ENCODE measurements around the gene CDK14. TPM values are rescaled to one million over a fixed set of nuclear protein-coding genes. Genes with fewer than 3 reads are reported as not detected.
"Not testable (repeated sequence)": the region's sequence is repeated elsewhere in the genome, so short reads cannot be mapped to it uniquely, and the experiment has no call there.

Gene CDK14
- total RNA-seq, 2 donors from 2014 or later, result 5.1 to 5.5 TPM

- intact Hi-C loops (cut with DNase I, micrococcal nuclease), result loop anchor here in 1 of 2 donors (10.0 kb wide), 1 partner anchor 170 kb away; no protein-coding TSS in a partner anchor
- DNase-seq (no peak), ATAC-seq (no peak)
Observed at GRCh38 chr7:90624225-90624911, 28.2 kb downstream of the CDK14 start.

DNA sequence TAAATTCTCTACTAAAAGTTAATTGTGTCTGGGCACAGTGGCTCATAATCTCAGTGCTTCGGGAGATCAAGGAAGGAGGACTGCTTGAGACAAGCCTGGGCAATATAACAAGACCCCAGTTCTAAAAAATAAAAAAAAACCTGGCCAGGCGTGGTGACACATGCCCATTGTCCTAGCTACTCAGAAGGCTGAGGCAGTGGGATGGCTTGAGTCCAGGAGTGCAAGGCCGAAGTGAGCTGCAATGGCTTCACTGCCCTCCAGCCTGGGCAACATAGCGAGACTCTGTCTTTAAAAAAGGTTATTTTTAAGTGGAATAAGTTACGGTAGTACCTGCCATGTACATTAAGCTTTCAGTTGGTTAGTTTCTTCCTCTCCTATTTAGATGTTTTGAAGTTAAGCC lies 28.9 kb downstream of the CDK14 start:
- intact Hi-C loops (cut with DNase I, micrococcal nuclease), result loop anchor here in 1 of 2 donors (10.0 kb wide), 1 partner anchor 170 kb away; no protein-coding TSS in a partner anchor
- no peak for DNase-seq

DNA sequence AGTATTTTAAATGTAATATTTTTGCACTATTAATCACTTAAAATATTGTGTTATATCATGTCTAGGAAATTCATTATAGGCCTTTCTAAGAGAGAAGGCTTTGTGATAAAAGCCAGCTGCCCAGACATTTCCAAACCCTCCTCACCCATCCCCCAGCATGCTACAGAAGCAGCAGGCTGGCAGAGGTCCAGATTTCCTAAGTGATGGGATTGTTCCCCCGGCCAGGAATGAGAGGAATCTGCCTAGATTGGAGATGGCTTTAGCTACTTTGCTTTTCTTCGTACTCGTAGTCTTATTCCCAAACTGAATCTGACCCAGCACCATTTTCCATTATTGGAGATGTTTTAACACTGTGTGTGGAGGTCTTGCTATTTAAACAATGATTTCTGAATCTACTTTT lies 29.4 kb downstream of the CDK14 start:
- no peak for ATAC-seq
- DNase-seq, result peak in 1 of 2 donors; percentile 10
- intact Hi-C loops (cut with DNase I, micrococcal nuclease), result loop anchor here in 1 of 2 donors (10.0 kb wide), 1 partner anchor 171 kb away; no protein-coding TSS in a partner anchor

More for the DNA sequence above, 28.9 kb downstream of the CDK14 start:
- ATAC-seq, result no peak

DNA sequence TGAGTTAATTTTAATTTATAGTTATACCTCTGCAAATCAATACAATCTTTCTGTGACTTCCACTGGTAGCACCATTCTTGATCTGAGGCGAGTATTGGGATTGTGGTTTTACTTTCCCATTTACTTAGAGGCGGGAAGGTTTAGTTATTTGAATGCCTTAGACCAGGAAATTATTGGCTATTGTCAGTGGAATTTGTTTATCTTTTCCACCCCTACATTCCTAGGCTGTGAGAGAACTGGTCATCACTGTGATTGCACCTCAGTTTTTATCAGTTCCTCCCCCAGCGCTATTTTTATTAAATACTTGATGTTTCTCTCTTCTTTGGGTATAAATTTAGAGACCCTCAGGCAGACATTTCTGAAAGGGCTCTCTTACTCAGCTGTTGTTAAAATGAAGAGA lies 29.9 kb downstream of the CDK14 start:
- no peak for ATAC-seq
- intact Hi-C loops (cut with DNase I, micrococcal nuclease), result loop anchor here in 1 of 2 donors (10.0 kb wide), 1 partner anchor 171 kb away; no protein-coding TSS in a partner anchor
- no peak for DNase-seq

DNA sequence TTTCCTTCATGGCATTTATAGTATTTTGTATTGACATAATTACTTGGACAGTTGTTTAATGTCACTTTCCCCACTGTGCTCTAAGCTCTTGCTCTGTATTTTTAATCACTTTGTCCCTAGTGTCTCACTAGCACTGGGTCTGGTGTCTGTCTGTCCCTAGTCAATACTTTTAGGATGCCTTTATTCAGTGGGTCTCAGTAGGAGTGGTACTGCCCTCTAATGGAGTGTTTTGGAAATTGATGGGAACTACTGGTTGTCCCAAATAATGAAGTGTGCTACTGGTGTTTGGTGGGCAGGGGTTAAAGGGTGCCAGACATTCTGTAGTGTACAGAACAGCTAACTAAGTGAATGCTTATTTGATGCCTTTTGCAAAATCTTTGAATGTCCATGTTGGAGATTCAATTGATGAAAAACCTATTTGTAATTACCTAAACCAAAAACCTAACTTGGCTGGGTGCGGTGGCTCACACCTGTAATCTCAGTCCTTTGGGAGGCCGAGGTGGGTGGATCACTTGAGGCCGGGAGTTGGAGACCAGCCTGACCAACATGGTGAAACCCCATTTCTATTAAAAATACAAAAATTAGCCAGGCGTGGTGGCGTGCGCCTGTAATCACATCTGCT lies 33.3 kb downstream of the CDK14 start:
- intact Hi-C loops (cut with DNase I, micrococcal nuclease), result loop anchor here in 1 of 2 donors (10.0 kb wide), 1 partner anchor 175 kb away; no protein-coding TSS in a partner anchor
- DNase-seq, result no peak
- no peak for ATAC-seq

DNA sequence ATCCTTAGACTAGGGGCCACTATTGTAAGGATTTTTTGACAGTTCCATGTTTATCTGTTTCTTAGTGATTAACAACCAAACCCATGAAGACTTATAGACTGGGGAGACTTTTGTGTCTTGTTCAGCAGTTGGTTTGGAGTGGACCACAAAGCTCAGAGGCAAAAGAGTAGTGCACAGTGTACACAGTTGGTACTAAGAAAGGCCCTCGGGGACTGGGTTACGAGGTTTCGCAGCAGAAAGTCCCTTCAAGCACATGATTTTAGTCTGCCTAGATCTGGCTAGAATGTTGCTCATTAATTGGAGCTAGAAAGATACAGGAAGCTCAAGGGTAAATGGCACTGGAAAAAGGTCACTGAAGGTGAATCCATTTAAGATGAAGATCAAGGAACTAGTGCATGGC lies 35.4 kb downstream of the CDK14 start:
- DNase-seq (no peak), ATAC-seq (no peak)

GRCh38 chr7:90639683-90640082 lies 43.6 kb downstream of the CDK14 start:
- ATAC-seq; intact Hi-C loops (cut with DNase I, micrococcal nuclease): not testable (repeated sequence)
- peak in 1 of 2 donors; percentile 29 for DNase-seq

More for the DNA sequence above, 35.4 kb downstream of the CDK14 start:
- intact Hi-C loops (cut with DNase I, micrococcal nuclease), result no loop called here

GRCh38 chr7:90642978-90643377 lies 46.9 kb downstream of the CDK14 start:
- no peak for DNase-seq
- no peak for ATAC-seq

GRCh38 chr7:90645784-90646183 lies 49.7 kb downstream of the CDK14 start:
- intact Hi-C loops (cut with DNase I, micrococcal nuclease), result no loop called here
- no peak for ATAC-seq
- no peak for DNase-seq

More at GRCh38 chr7:90642978-90643377, 46.9 kb downstream of the CDK14 start:
- intact Hi-C loops (cut with DNase I, micrococcal nuclease), result no loop called here

DNA sequence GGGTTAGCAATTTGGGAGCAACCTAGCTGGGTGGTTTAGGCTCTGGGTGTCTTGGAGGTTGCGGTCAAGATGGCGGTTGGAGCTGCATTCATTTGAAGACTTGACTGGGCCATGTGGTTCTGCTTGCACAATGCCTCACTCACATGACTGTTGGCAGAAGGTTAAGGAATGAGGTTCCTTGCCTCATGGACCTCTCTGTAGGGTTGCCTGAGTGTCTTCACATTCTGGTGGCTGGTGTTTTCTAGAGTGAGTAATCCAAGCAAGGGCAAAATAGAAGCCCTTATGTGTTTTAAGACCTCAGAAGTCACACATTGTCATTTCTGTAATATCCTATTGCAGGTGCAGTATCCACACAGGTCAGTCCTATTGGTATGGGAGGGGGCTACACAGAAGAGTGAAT lies 52.0 kb downstream of the CDK14 start:
- intact Hi-C loops (cut with DNase I, micrococcal nuclease), result no loop called here
- DNase-seq, result no peak
- ATAC-seq, result no peak

DNA sequence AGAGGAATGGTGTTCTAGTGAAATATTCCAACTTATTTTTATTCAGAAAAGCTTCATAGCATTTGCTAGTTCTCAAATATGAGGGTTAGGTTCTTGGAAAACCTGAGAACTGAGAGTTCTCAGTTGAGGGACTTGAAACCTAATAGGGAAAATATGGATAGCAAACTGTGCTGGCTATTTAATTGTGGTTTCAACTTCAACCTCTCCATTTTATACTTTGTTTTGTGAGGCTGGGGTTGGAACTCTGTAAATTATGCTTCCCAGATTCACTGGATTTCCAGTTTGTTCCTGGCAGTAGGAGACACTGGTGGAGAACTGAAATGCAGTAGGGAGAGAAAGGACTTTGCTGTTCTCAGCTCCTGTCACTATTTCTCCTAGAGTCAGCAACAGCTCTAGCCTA lies 52.7 kb downstream of the CDK14 start:
- intact Hi-C loops (cut with DNase I, micrococcal nuclease), result no loop called here
- ATAC-seq, result no peak
- no peak for DNase-seq

- intact Hi-C loops (cut with DNase I, micrococcal nuclease), result no loop called here
- no peak for DNase-seq
- no peak for ATAC-seq
Observed at GRCh38 chr7:90654718-90655427, 58.8 kb downstream of the CDK14 start.

- ATAC-seq, result no peak
- intact Hi-C loops (cut with DNase I, micrococcal nuclease), result no loop called here
- DNase-seq, result no peak
Observed at GRCh38 chr7:90655566-90655965, 59.4 kb downstream of the CDK14 start.

- ATAC-seq (no peak), DNase-seq (no peak)
- intact Hi-C loops (cut with DNase I, micrococcal nuclease), result no loop called here
Observed at GRCh38 chr7:90657481-90657880, 61.4 kb downstream of the CDK14 start.

DNA sequence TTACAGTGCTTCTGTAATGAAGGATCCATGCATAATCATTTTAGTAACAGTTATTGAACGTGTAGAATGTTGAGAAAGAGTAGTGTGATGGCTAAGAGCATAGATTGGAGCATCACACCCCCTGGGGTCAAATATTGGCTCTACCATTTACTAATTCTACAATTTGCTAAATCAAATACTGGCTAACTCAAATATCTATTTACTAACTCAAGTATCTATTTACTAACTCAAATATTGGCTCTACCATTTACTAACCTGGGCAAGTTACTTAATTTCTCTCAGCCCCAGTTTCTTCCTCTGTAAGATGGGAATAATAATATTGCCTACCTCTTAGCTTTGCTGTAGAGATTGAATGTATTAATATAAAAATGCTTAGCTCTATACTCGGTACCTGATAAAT lies 64.0 kb downstream of the CDK14 start:
- DNase-seq (no peak), ATAC-seq (no peak)
- intact Hi-C loops (cut with DNase I, micrococcal nuclease), result no loop called here

DNA sequence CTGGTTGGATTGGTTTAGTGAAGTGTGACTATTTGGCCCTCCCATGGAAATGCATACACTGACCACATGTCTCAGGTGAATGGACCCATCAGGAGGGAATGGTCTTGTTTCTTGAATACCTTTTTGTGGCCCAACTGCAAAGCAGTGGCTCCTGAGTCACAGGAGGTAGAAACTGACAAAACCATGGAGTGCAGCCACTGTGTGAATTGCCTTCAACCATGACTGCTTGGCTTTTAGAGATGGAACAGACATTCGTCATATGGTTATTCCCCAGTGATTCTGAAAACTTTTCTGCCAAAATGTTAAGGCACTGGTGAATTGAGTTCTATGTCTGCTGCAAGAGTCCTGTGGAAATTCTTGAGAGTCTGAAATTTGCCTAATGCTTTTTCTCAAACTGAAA lies 64.7 kb downstream of the CDK14 start:
- intact Hi-C loops (cut with DNase I, micrococcal nuclease), result no loop called here
- ATAC-seq (no peak), DNase-seq (no peak)

GRCh38 chr7:90661290-90662151 lies 65.4 kb downstream of the CDK14 start:
- ATAC-seq (no peak), DNase-seq (no peak)
- intact Hi-C loops (cut with DNase I, micrococcal nuclease), result no loop called here

GRCh38 chr7:90663176-90663575 lies 67.1 kb downstream of the CDK14 start:
- intact Hi-C loops (cut with DNase I, micrococcal nuclease), result no loop called here
- DNase-seq, result no peak
- no peak for ATAC-seq

GRCh38 chr7:90666186-90666585 lies 70.1 kb downstream of the CDK14 start:
- ATAC-seq, result no peak
- DNase-seq, result no peak

More at GRCh38 chr7:90666186-90666585, 70.1 kb downstream of the CDK14 start:
- intact Hi-C loops (cut with DNase I, micrococcal nuclease), result no loop called here

Data from left colon (tissue), 2 donors.